Stimulated activated CD8-positive, alpha-beta memory T cell treated with anti-CD3 and anti-CD28 coated beads, Interleukin-15, amount 100 ng/mL, for 4 hours (primary cell): ENCODE measurements around the gene RPL18.

Experiments used
- DNase-seq, 2 donors: peaks; one replicate each; pipeline ENCODE4 v3.0.0-alpha.2; 2020; ENCODE audit warnings: low read depth in 2 of 2

RPL18 gene

GRCh38 chr19:48614436-48615230 lies 4.3 kb downstream of the RPL18 start, which contains the start of gene FAM83E:
TSS of gene FAM83E (minus strand) at chr19:48615076. CDS start at chr19:48613372, 1,704 bp downstream.
- no peak for DNase-seq

- no peak for DNase-seq
Observed at GRCh38 chr19:48613852-48614435, 5.0 kb downstream of the RPL18 start.

GRCh38 chr19:48613024-48613851 lies 5.7 kb downstream of the RPL18 start:
- DNase-seq = no peak

GRCh38 chr19:48611872-48612271 lies 7.1 kb downstream of the RPL18 start:
- DNase-seq = no peak

GRCh38 chr19:48609571-48610108 lies 9.3 kb downstream of the RPL18 start:
- no peak for DNase-seq

- no peak for DNase-seq
Observed at GRCh38 chr19:48608798-48609263, 10.1 kb downstream of the RPL18 start.

GRCh38 chr19:48607359-48607755 lies 11.6 kb downstream of the RPL18 start:
- no peak for DNase-seq

- no peak for DNase-seq
Observed at GRCh38 chr19:48606463-48607358, 12.3 kb downstream of the RPL18 start, which contains the start of gene SPACA4. TSS of gene SPACA4 (plus strand) at chr19:48606742. CDS start at chr19:48606979, 237 bp downstream.

GRCh38 chr19:48603850-48604249 lies 15.1 kb downstream of the RPL18 start:
- no peak for DNase-seq

- DNase-seq = no peak
Observed at GRCh38 chr19:48603449-48603848, 15.5 kb downstream of the RPL18 start.

- no peak for DNase-seq
Observed at GRCh38 chr19:48603001-48603400, 16.0 kb downstream of the RPL18 start.

GRCh38 chr19:48600679-48601417 lies 18.1 kb downstream of the RPL18 start:
- DNase-seq = no peak

- DNase-seq = no peak
Observed at GRCh38 chr19:48598996-48599700, 19.8 kb downstream of the RPL18 start.

GRCh38 chr19:48596679-48597465 lies 22.1 kb downstream of the RPL18 start:
- no peak for DNase-seq

- DNase-seq = no peak
Observed at GRCh38 chr19:48596237-48596636, 22.7 kb downstream of the RPL18 start.

GRCh38 chr19:48595833-48596232 lies 23.1 kb downstream of the RPL18 start:
- DNase-seq = no peak

GRCh38 chr19:48595171-48595570 lies 23.8 kb downstream of the RPL18 start:
- DNase-seq = no peak

- DNase-seq = no peak
Observed at GRCh38 chr19:48591021-48591420, 28.0 kb downstream of the RPL18 start.
